NCI-H2107 (cell line): ENCODE results near the gene PPWD1.
A peak's percentile ranks its signal among the peaks of the same experiment; 100 is the strongest.
"Not testable (repeated sequence)": the region's sequence is repeated elsewhere in the genome, so short reads cannot be mapped to it uniquely, and the experiment has no call there.

ENCODE experiments used
- DNase-seq: peaks from one replicate; lab custom pipeline; 2025; lab: John Stamatoyannopoulos, UW

PPWD1 gene

GRCh38 chr5:65562731-65563701 is at the start of gene PPWD1, which contains the start of gene CENPK:
TSS of gene PPWD1 (plus strand) at chr5:65563296. CDS start at chr5:65563311, 15 bp downstream.
TSS of gene CENPK (minus strand) at chr5:65563168. CDS start at chr5:65554907, 8,261 bp downstream.
- peak; percentile 70 for DNase-seq

- no peak for DNase-seq
Observed at GRCh38 chr5:65525726-65526125, 37.4 kb upstream of the PPWD1 start.

GRCh38 chr5:65530904-65531303 is 32.2 kb upstream of the PPWD1 start:
- no peak for DNase-seq

- DNase-seq = no peak
Observed at GRCh38 chr5:65535529-65535987, 27.5 kb upstream of the PPWD1 start.

GRCh38 chr5:65539827-65540226 is 23.3 kb upstream of the PPWD1 start:
- no peak for DNase-seq

GRCh38 chr5:65544473-65544872 is 18.6 kb upstream of the PPWD1 start:
- no peak for DNase-seq

GRCh38 chr5:65546141-65546540 is 17.0 kb upstream of the PPWD1 start:
- no peak for DNase-seq

GRCh38 chr5:65548281-65548680 is 14.8 kb upstream of the PPWD1 start:
- no peak for DNase-seq

- DNase-seq = no peak
Observed at GRCh38 chr5:65553941-65554340, 9.2 kb upstream of the PPWD1 start.

GRCh38 chr5:65555287-65555686 is 7.8 kb upstream of the PPWD1 start:
- DNase-seq = no peak

- no peak for DNase-seq
Observed at GRCh38 chr5:65556181-65556580, 6.9 kb upstream of the PPWD1 start.

GRCh38 chr5:65556718-65557117 is 6.4 kb upstream of the PPWD1 start:
- no peak for DNase-seq

GRCh38 chr5:65563777-65564176 is 681 bp downstream of the PPWD1 start:
- DNase-seq = no peak

- no peak for DNase-seq
Observed at GRCh38 chr5:65566505-65566904, 3.4 kb downstream of the PPWD1 start.

GRCh38 chr5:65570598-65571226 is 7.6 kb downstream of the PPWD1 start:
- no peak for DNase-seq

- DNase-seq = no peak
Observed at GRCh38 chr5:65577141-65577540, 14.0 kb downstream of the PPWD1 start.

GRCh38 chr5:65588694-65589093 is 25.6 kb downstream of the PPWD1 start:
- no peak for DNase-seq

- not testable (repeated sequence) for DNase-seq
Observed at GRCh38 chr5:65601761-65602160, 38.7 kb downstream of the PPWD1 start.

GRCh38 chr5:65611524-65611923 is 48.4 kb downstream of the PPWD1 start:
- DNase-seq = peak; percentile 2

- no peak for DNase-seq
Observed at GRCh38 chr5:65612298-65612907, 49.3 kb downstream of the PPWD1 start.

- no peak for DNase-seq
Observed at GRCh38 chr5:65620021-65620420, 56.9 kb downstream of the PPWD1 start.

- DNase-seq = not testable (repeated sequence)
Observed at GRCh38 chr5:65621961-65622360, 58.9 kb downstream of the PPWD1 start.

GRCh38 chr5:65623482-65623881 is 60.4 kb downstream of the PPWD1 start:
- no peak for DNase-seq
